ENCODE results near the gene TTR. TPM values are rescaled to one million over a fixed set of nuclear protein-coding genes. Genes with fewer than 3 reads are reported as not detected.

Gene TTR
- total RNA-seq, 1 donor: not detected

DNA sequence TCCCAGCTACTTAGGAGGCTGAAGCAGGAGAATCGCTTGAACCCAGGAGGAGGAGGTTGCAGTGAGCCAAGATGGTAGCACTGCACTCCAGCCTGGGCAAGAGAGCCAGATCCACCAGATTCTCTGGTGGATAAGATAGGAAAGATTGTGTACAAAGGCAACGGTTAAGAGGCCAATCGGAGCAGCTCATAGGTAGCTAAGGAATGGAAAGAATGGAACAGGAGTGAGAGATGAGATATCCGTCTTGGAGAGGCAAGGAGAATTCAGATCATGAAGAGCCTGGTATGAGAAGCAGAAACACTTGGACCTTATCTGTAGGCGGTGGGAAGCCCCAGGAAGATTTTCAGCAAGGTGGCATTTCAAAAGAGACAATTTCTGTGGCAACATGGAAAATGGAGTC, 27.1 kb downstream of the TTR start:
- no peaks in the 10 kb centered on the region for H3K4me1 ChIP-seq (ENCODE audit: insufficient read depth, low read length)
- H3K9me3 ChIP-seq (ENCODE audit: low read depth, low read length): no peaks in the 10 kb centered on the region
- H3K27me3 ChIP-seq (ENCODE audit: insufficient read depth, low read length): no peaks in the 10 kb centered on the region
- no peak overlapping the region for H3K4me3 ChIP-seq (ENCODE audit: low read length)

DNA sequence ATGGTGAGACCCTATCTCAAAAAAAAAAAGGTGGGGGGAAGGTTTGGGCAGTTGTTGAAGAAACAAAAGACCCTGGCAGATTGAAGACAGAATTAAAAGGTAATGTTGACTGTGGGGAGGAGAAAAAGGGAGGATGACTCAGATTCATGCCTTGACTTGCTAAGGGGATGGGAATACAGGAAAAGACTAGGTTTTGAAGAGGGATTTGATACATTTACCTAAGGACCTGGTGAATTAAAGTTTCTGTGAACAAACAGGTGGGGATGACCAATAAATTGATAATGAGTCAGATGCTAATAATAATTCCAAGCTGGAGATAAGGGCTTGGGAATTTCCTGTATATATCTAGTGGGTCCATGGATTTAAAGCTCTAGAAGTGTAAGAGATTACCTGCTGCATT, 27.6 kb downstream of the TTR start:
- Histone ChIP-seq H3K4me1 (ENCODE audit: insufficient read depth, low read length) (no peaks in the 10 kb centered on the region), H3K27me3 (ENCODE audit: insufficient read depth, low read length) (no peaks in the 10 kb centered on the region), H3K9me3 (ENCODE audit: low read depth, low read length) (no peaks in the 10 kb centered on the region), H3K4me3 (ENCODE audit: low read length) (no peak overlapping the region)

DNA sequence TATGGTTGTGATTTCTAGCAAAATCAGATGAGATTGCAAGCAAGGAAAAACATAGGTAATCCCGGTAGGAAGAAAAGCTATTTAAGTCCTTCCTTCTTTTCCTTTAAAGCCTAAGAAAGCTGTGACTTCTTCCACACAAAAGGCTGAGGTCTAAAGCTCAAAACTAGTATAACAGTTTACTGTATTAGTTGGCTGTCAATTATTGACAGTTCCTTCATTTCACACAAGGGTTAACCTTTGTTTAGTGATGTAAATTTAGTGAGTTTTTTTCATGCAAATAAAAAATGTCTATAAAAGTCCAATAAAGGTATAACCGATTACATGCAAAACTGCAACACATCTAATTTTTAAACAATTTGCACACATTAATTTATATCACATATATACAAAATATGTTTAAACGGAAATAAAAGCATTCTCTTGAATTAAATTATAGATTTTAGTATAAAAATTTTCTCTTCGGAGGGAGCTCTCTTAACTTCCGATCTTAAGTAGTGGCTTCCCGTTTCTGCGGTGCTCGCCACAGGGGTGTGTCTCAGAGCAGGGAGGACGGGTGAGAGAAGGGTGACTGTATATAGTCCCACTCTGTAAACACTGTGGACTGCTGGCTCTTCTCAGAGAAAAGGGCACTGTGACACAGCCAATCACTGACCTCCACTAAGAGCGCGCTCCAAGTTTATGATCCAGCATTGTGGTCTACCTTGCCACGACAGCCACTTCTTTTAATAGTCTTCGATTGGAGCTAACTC, 33.4 kb downstream of the TTR start:
- Histone ChIP-seq H3K9me3 (ENCODE audit: low read depth, low read length) (no peaks in the 10 kb centered on the region), H3K27me3 (ENCODE audit: insufficient read depth, low read length) (no peaks in the 10 kb centered on the region), H3K4me3 (ENCODE audit: low read length) (no peak overlapping the region), H3K4me1 (ENCODE audit: insufficient read depth, low read length) (no peaks in the 10 kb centered on the region)

DNA sequence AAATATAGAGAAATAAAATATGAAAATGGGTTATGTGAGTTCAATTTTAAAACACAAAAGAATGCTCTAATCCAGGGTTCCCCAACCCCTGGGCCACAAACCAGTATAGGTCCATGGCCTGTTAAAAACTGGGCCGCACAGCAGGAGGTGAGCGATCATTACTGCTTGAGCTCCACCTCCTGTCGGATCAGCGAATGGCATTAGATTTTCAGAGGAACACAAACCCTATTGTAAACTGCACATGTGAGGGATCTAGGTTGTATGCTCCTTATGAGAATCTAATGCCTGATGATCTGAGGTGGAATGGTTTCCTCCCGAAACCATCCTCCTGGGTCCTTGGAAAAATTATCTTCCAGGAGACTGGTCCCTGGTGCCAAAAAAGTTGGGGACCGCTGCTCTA, 34.7 kb downstream of the TTR start:
- Histone ChIP-seq H3K9me3 (ENCODE audit: low read depth, low read length) (no peaks in the 10 kb centered on the region), H3K4me3 (ENCODE audit: low read length) (no peak overlapping the region), H3K27me3 (ENCODE audit: insufficient read depth, low read length) (no peaks in the 10 kb centered on the region), H3K4me1 (ENCODE audit: insufficient read depth, low read length) (peaks cover 8% of the 10 kb centered on the region)

DNA sequence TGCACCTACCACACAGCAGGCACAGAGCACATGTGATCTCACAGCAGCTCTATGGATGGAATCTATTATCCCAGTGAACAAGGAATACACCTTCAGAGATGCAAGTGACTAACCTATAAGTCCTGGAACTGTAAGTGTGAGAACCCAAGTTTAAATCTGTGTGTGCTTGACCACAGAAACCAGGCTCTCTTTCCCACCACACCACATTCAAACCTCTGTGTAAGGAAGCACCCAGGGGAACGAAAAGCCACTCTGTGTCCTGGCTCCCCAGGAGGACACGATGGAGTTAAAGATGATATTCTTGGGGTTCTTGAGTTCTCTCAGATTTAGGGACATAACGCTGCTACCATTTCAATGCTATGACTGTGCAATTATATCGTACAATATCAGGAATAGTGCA, 38.9 kb downstream of the TTR start:
- Histone ChIP-seq H3K4me1 (ENCODE audit: insufficient read depth, low read length) (peaks cover 18% of the 10 kb centered on the region), H3K9me3 (ENCODE audit: low read depth, low read length) (no peaks in the 10 kb centered on the region), H3K4me3 (ENCODE audit: low read length) (no peak overlapping the region), H3K27me3 (ENCODE audit: insufficient read depth, low read length) (no peaks in the 10 kb centered on the region)

DNA sequence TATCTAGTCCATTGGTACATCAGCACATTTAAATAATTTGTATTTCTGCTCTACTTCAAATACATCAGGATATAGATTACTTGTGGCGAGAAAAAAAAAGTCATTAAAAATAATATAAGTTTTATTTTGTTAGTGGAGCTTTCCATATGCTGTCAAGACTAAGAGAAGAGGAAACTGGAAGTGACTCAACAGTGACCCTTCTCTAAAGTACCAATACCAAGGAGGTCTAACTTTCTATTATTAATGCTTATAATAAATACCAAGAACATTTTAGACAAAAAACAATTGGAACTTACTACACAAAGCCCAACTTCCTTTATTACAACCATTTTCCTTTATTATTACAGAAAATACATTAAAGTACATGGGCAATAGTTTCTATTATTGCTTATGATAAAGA, 39.8 kb downstream of the TTR start:
- Histone ChIP-seq H3K27me3 (ENCODE audit: insufficient read depth, low read length) (no peaks in the 10 kb centered on the region), H3K4me3 (ENCODE audit: low read length) (no peak overlapping the region), H3K9me3 (ENCODE audit: low read depth, low read length) (no peaks in the 10 kb centered on the region), H3K4me1 (ENCODE audit: insufficient read depth, low read length) (peaks cover 18% of the 10 kb centered on the region)

DNA sequence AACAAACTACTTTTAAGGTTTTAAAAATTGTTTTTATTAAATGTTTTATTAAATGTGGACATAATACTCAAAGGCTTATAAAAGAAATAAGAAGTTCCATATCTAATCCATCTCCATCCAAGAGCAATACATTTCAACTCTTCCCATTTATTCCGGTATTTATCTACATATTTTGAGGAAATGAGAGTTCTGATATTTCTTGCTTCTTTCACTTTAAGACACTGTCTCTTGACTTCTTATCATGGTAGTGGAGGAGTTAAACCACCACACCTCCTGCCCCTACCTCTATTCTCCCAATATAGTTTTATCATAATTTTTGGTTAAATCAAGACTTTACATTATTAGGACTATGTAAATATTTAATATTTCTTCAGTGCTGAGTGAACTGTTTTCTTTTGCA, 40.7 kb downstream of the TTR start:
- H3K27me3 ChIP-seq (ENCODE audit: insufficient read depth, low read length): no peaks in the 10 kb centered on the region
- peaks cover 18% of the 10 kb centered on the region for H3K4me1 ChIP-seq (ENCODE audit: insufficient read depth, low read length)
- no peaks in the 10 kb centered on the region for H3K9me3 ChIP-seq (ENCODE audit: low read depth, low read length)

DNA sequence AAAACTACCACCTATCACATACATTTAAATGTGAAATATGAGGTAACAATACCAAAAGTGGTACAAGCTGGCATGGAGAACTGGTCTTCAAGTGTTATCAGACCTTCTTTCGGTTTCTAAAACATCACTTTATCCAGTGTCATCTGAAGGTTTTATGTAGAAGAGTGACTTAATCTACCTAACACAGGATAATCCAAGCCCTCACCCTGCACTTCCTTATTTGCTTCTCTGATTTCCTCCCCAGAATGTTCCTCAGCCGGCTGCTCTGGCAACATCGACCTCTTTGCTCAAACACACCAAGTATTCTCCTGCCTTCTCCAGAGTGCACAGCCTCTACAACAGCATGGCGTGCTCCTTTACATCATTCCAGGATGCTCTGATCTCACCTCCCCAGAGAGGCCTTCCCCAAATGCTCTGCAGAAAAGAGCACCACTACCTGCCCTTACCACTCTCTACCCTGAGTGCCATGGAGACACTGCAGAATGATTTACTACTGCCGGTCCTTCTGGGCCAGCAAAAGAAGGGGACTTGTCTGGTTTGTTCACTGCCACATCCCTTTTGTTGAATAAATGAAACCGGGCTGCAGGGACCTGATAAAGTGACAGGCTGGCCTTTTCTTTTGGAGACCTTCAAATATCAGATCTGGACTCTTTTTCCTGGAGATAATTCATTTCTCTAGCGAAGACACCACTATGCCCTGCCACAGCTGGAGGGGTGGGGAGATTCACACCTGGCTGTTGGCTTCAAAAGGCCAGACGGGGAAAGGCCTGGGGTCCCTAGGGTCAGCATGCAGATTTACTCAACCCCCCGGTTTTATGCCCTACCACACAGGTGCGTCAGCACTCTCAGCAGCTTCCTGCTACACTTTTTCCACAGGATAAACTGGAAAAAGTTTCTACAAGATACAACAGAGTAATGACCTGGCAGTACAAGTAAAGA, 42.0 kb downstream of the TTR start:
- Histone ChIP-seq H3K4me3 (ENCODE audit: low read length) (no peak overlapping the region), H3K27me3 (ENCODE audit: insufficient read depth, low read length) (no peaks in the 10 kb centered on the region), H3K9me3 (ENCODE audit: low read depth, low read length) (no peaks in the 10 kb centered on the region), H3K4me1 (ENCODE audit: insufficient read depth, low read length) (peaks cover 18% of the 10 kb centered on the region)

More for the DNA sequence above, 40.7 kb downstream of the TTR start:
- H3K4me3 ChIP-seq (ENCODE audit: low read length): no peak overlapping the region

DNA sequence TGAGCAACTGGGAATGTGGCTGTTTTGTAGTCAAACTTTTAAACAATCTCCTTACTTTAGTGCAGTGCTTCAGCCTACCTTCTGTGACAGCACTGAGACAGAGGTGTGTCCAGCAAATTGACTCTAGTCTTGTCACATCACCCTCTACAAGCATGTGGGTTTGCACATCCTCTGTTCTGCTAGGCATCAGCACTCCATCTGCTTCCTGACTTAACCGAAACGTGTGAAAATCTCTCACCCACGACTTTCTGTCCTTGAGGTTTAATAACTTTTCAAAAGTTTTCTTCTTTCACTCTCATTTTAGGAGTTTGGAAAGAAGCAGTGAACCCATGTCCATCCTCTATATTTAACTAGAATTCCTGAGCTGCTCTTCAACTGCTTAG, 42.6 kb downstream of the TTR start:
- Histone ChIP-seq H3K4me3 (ENCODE audit: low read length) (no peak overlapping the region), H3K9me3 (ENCODE audit: low read depth, low read length) (no peaks in the 10 kb centered on the region), H3K27me3 (ENCODE audit: insufficient read depth, low read length) (no peaks in the 10 kb centered on the region), H3K4me1 (ENCODE audit: insufficient read depth, low read length) (peaks cover 18% of the 10 kb centered on the region)

DNA sequence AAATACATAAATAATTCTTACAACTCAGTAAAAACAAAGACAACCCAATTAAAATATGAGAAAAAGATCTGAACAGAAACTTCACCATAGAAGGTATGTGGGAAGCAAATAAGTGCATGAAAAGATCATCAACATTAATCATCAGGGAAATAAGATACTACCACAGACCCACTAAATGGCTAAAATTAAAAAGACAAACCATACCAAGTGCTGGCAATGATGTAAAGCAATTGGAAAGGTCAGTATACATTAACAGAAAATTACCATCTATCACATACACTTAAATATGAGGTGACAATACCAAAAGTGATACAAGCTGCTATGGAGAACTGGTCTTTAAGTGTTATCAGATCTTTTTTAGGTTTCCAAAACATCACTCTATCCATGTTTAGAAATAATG, 44.7 kb downstream of the TTR start:
- no peaks in the 10 kb centered on the region for H3K9me3 ChIP-seq (ENCODE audit: low read depth, low read length)

DNA sequence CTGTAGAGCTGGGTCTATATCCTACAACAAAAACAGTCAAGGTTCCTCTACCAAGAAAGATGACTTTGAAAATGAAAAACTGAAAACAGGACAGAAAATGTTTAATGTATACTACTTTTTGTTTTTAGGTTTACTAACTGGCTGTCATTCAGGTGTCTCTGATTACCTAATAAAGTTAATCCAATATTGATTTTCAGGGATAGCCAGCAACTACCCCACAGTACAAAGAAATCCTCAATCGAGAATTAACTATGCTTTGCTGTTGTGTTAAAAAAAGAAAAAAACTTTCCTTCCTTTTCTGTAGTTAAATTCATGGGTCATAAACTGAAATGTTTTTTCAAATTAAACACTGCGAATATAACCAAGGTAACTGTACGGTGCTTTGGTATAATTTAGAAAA, 45.8 kb downstream of the TTR start:
- no peaks in the 10 kb centered on the region for H3K9me3 ChIP-seq (ENCODE audit: low read depth, low read length)
- H3K4me3 ChIP-seq (ENCODE audit: low read length): no peak overlapping the region
- peaks cover 11% of the 10 kb centered on the region for H3K4me1 ChIP-seq (ENCODE audit: insufficient read depth, low read length)
- H3K27me3 ChIP-seq (ENCODE audit: insufficient read depth, low read length): no peaks in the 10 kb centered on the region

More for the DNA sequence above, 44.7 kb downstream of the TTR start:
- Histone ChIP-seq H3K4me1 (ENCODE audit: insufficient read depth, low read length) (peaks cover 11% of the 10 kb centered on the region), H3K27me3 (ENCODE audit: insufficient read depth, low read length) (no peaks in the 10 kb centered on the region), H3K4me3 (ENCODE audit: low read length) (no peak overlapping the region)

DNA sequence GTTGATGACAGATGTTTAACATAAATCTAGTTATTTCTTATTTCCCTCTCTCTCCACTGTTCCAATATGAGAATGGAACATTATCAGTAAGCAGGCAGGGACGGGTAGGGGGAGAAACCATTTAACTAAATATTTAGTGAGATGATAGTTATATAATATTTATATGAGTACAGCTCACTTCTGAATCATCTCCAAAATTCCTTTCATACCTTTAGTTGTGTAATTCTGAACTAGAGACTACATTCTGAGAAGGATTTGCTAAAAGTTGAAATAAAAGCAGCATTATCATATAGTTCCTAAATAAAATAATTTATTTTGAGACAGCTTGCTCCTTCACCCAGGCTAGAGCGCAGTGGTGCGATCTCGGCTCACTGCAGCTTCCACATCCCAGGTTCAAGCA, 51.3 kb downstream of the TTR start:
- Histone ChIP-seq H3K4me1 (ENCODE audit: insufficient read depth, low read length) (no peaks in the 10 kb centered on the region), H3K4me3 (ENCODE audit: low read length) (no peak overlapping the region), H3K9me3 (ENCODE audit: low read depth, low read length) (no peaks in the 10 kb centered on the region), H3K27me3 (ENCODE audit: insufficient read depth, low read length) (no peaks in the 10 kb centered on the region)

DNA sequence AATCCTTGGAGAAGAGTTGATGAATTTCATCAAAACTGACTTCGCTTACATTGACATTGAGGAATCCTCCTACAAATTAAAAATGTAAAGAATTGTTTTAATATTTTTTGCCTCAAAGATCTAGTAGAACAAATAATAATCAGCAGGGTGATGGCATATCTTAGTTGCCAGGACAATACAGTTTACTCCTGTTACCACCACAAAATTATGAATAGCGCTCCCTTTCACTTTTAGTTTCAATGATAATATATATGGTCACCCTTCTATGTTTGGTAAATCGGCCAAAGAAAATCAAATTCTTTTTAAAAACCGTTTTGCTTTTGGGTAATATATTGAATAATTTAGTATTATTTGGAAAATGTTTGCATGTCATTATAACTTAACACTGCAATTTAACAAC, 53.7 kb downstream of the TTR start:
- Histone ChIP-seq H3K4me1 (ENCODE audit: insufficient read depth, low read length) (no peaks in the 10 kb centered on the region), H3K4me3 (ENCODE audit: low read length) (no peak overlapping the region), H3K27me3 (ENCODE audit: insufficient read depth, low read length) (no peaks in the 10 kb centered on the region), H3K9me3 (ENCODE audit: low read depth, low read length) (no peaks in the 10 kb centered on the region)

DNA sequence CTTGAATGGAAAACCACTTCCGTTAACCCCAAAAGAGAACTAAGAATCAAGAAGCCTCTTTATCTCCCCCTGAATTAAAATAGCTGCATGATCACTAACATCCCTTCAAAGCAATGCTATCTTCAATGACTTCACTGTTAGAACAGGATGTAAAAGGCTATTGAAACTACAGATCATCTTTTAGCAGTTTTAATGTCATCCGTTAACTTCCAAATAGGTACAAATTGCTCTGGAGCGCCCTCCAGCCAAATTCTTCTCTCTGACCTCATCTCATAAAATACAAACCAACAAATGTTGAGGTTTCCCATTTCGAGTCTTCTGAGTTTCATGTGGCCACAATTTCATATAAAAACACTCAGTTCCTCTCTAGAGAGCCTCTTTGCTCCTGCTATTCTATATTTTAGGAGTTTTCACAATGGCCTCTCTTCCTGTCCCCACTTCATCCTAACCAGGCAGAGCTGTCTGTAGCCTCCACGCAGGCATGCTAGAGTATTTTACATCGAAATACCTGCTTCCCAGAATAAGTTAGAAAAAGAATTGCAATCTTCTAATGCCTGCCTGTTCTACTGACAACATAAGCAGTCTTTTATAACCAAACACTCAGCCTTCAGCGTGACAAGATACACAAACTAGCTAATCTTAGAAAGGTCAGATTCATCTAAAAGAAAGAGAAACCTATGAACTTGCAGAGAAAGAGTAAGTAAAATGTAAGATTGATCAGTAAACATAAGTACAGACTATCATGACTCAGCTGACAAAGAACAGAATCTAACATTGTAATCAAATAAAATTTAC, 54.9 kb downstream of the TTR start:
- no peaks in the 10 kb centered on the region for H3K4me1 ChIP-seq (ENCODE audit: insufficient read depth, low read length)
- no peak overlapping the region for H3K4me3 ChIP-seq (ENCODE audit: low read length)
- no peaks in the 10 kb centered on the region for H3K9me3 ChIP-seq (ENCODE audit: low read depth, low read length)
- no peaks in the 10 kb centered on the region for H3K27me3 ChIP-seq (ENCODE audit: insufficient read depth, low read length)

Data from mononuclear cell (primary cell).